NCI-H2171 (cell line): ENCODE data around the gene VASN.
"Not testable (repeated sequence)": the region's sequence is repeated elsewhere in the genome, so short reads cannot be mapped to it uniquely, and the experiment has no call there.

Experiments
- DNase-seq: peaks from one replicate; lab custom pipeline; 2025; lab: John Stamatoyannopoulos, UW

Gene VASN

GRCh38 chr16:4337540-4338088 lies 34.0 kb upstream of the VASN start:
- no peak for DNase-seq

DNA sequence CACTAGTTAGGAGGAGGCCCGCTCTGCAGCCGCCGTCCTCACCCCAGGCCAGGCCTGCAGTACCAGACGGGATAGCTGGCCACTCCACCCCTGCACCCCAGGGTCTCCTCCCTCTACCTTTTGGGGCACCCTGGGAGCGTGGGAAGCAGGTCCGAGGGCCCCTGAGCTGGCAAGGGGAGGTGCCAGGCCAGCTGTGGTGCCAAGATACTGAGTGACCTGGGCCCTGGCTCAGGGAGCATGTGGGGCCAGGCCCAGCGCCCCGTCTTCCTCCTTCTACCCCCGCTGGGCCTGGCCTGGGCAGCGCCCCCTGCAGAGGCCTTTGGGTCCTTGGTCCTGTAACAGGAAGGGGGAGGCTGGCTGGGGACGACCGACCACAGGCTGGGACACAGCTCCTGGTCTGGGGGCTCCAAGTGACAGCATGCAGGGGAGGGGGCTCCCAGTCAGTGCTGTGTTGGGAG lies 33.5 kb upstream of the VASN start:
- no peak for DNase-seq

- no peak for DNase-seq
These were observed 32.8 kb upstream of the VASN start for GRCh38 chr16:4338712-4339299.

GRCh38 chr16:4339455-4339854 lies 32.2 kb upstream of the VASN start:
- no peak for DNase-seq

DNA sequence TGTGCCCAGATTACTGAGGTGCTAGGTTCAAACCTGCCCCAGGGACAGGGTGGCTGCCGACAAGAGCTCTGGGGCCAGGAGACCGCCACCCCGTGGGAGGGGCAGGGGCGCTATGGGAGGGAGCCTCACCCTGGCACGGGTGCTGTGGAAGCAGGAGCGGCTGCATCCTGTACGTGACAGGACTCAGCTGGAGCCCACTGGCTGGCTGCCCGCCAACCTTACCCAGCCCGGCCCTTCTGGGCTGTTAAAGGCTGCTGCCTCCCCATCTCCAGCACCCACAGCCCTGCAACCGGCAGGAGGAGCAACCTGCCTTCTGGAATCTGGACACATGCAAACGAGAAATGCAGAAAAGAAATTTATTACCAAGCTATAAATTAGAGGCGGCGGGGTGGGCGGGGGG lies 31.7 kb upstream of the VASN start:
- DNase-seq = peak; percentile 26

- DNase-seq = no peak
These were observed 31.2 kb upstream of the VASN start for GRCh38 chr16:4340443-4340842.

- DNase-seq = no peak
These were observed 30.4 kb upstream of the VASN start for GRCh38 chr16:4341250-4341649.

DNA sequence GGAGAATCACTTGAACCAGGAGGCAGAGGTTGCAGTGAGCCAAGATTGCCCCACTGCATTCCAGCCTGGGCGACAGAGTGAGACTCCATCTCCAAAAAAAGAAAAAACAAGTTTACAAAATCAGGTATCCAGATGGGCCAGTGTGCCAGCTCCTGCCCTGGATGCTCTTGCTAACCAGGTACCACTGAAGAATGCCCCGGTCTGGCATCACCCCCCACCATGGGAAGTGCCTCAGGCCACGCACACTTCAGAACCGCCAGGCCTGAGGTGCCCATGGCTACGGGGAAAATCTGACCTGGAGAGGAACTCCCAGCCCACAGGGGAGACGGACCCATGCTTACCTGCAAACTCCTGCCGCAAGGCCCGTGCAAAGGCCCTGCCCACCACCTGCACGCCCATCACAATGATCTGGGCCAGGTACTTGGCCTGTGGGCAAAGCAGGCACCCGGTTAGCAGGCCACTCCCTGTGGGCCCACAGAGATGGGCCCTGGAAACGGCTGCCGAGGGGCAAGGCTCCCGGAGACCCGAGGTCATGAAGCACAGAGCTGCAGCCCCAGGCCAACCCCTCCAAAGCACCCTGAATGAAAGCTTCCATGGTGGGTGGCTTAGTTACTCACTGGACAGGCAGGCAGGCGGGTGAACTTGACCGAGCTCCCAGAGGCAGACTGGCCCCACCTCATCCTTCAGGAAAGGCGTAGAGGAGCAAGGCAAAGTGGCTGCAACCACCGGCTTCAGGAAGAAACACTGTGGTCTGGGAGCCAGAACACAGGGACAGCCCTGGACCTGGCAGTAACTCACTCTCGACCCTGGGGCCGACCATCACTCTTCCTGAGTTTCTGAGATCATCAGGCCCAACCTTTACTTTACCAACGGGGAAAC lies 28.5 kb upstream of the VASN start:
- no peak for DNase-seq

DNA sequence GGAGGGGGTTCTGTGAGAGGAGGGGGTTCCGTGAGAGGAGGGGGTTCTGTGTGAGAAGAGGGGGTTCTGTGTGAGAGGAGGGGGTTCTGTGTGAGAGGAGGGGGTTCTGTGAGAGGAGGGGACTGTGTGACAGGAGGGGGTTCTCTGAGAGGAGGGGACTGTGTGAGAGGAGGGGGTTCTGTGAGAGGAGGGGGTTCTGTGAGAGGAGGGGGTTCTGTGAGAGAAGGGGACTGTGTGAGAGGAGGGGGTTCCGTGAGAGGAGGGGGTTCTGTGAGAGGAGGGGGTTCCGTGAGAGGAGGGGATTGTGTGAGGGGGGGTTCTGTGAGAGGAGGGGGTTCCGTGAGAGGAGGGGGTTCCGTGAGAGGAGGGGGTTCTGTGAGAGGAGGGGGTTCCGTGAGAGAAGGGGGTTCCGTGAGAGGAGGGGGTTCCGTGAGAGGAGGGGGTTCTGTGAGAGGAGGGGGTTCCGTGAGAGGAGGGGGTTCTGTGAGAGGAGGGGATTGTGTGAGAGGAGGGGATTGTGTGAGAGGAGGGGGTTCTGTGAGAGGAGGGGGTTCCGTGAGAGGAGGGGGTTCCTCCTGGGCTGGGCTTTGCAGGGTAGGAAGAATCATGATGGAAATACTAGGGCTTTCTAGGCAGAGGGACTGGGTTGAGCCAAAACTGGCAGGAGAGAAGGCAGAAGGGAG lies 27.2 kb upstream of the VASN start:
- DNase-seq = not testable (repeated sequence)

- DNase-seq = no peak
These were observed 26.4 kb upstream of the VASN start for GRCh38 chr16:4344983-4345835.

GRCh38 chr16:4345836-4346781 lies 25.5 kb upstream of the VASN start:
- DNase-seq = no peak

DNA sequence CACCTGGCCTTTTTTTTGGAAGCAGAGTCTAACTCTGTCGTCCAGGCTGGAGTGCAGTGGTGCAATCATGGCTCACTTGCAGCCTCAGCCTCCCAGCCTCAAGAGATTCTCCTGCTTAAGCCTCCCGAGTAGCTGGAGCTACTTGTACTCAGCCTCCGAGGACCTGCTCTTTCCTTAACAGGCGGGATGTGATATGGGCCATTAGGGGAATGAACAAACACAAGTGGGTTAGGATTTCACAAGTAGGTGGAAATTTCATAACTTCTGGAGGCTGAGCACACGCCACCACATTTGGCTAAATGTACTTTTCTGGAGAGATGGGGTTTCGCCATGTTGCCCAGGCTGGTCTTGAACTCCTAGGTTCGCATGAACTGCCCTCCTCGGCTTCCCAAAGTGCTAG lies 24.6 kb upstream of the VASN start:
- DNase-seq = no peak

DNA sequence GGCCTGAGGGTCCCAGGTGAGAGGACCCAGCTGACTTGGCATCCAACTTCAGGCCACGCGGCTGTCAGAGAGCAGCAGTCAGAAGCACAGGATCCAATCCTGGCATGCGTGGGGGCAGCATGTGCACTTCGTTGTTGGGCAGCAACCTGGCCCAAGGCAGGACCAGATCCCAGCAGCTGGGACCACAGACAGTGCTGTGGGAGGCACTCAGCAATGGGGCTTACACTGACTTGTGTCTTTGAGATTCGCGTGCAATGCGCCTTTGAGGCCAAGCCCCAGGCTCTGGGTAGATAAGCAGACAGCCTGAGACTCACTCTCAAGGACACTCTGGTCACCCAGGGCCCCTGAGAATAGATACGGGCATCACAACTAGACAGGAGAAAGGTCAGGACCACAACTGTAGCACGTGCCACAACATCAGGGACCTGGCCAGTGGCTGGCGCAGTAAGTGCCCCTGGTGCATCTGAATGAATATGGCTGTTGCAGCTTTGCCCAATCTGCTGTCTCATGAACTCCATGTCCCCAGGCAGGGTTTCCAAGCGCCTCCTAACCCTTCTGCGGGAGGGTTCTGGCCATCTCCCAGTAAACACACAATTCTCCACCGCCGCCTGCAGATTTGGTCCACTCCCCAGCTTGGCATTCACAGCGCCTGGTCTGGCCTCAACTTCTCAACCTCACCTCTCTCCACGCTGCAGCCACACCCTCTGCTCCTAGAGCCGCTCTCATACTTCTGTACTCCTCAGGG lies 23.7 kb upstream of the VASN start:
- no peak for DNase-seq

DNA sequence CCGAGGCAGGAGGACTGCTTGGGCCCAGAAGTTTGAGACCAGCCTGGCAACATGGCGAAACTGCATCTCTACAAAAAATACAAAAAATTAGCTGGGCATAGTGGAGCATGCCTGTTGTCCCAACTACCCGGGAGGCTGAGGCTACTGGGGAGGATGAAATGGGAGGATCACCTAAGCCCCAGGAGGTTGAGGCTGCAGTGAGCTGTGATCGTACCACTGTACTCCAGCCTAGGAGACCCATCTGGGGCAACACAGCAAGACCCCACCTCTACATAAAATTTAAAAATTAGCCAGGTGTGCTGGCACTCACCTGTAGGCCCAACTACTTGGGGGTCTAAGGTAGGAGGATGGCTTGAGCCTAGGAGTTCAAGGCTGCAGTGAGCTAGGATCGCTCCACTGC lies 22.3 kb upstream of the VASN start:
- DNase-seq = no peak

GRCh38 chr16:4350365-4350786 lies 21.3 kb upstream of the VASN start:
- no peak for DNase-seq

- peak; percentile 94 for DNase-seq
These were observed 20.6 kb upstream of the VASN start, which contains the start of gene PAM16 for GRCh38 chr16:4350787-4351659. PAM16 (minus strand) TSS chr16:4351321; CDS start chr16:4351234, 87 bp downstream.

GRCh38 chr16:4351880-4352279 lies 19.8 kb upstream of the VASN start:
- DNase-seq = no peak

- DNase-seq = no peak
These were observed 18.8 kb upstream of the VASN start for GRCh38 chr16:4352843-4353242.

DNA sequence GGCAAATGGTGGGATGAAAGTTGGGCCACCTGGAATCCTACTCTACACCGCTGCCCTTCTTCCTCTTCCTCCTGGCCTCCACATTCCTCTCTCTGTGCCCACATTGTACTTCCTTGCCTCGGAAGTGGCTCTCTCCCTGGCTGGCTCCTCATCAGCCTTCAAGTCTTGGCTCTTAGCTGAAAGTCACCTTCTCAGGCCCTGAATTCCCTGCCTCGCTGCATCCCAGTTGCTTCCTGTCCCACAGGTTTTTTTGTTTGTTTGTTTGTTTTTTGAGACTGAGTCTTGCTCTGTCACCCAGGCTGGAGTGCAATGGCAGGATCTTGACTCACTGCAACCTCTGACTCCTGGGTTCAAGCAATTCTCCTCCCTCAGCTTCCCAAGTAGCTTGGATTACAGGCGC lies 18.0 kb upstream of the VASN start:
- no peak for DNase-seq
